Stimulated activated memory B cell treated with anti-CD40 and anti-IgM and Interleukin-4, amounts not matched to agents 10 μg/mL and 1 μg/mL and 100 μg/mL, for 72 hours (primary cell): ENCODE results near the gene IMMT.
"Not testable (repeated sequence)": the region's sequence is repeated elsewhere in the genome, so short reads cannot be mapped to it uniquely, and the experiment has no call there.

Experiments used
- ATAC-seq: fragments of 150-1000 bp; cut with Tn5 transposase; 2 replicates; pipeline ENCODE4 v1.10.0; 2021
- H3K27ac Mint-ChIP-seq: one replicate; pipeline ENCODE4 v1.8.0; 2022; ENCODE audit warnings: mild to moderate bottlenecking, mixed read lengths
- H3K27me3 Mint-ChIP-seq: one replicate; pipeline ENCODE4 v1.8.0; 2022; ENCODE audit warnings: mixed read lengths
- H3K36me3 Mint-ChIP-seq: one replicate; pipeline ENCODE4 v1.8.0; 2022; ENCODE audit warnings: mixed read lengths
- H3K4me1 Mint-ChIP-seq: one replicate; pipeline ENCODE4 v1.8.0; 2022; ENCODE audit warnings: mixed read lengths
- H3K4me3 Mint-ChIP-seq: one replicate; pipeline ENCODE4 v1.8.0; 2022; ENCODE audit warnings: mild to moderate bottlenecking, moderate library complexity, mixed read lengths
- H3K9me3 Mint-ChIP-seq: one replicate; pipeline ENCODE4 v1.8.0; 2022; ENCODE audit warnings: mixed read lengths

Gene IMMT

DNA sequence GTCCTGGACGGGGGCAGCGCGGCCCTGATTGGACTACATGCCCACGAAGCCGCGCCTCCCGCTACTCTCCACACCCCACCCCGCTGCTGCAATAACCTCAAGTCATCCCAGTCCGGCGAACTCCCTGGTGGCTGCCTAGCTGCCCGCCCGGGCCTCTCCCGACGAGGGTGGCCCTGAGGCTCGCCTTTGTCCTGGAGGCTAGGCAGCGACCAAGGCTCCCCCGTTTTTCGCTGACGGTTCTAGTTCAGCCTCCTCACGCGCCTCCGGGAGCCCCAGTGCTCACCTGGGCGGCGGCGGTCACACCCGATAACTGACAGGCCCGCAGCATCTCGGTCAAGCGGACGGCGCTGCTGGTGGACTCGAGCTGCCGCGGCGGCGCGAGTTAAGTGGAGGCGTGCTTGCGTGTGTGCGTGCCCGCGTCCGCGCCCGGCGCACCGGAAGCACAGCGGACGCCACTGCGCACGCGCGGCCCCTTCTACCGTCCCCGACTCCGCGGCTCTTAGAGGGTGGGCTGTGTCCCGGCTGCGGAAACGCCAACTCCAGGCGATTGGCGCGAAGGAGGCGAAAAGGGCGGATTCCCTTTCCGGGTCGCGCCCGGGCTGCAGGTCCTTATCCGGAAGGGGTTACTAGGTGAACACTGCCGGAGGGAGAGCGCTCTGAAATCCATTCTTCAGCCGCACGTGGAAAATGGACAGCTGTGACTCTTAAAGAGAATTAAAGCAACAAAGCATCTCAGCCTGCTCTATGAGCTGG is at the start of gene IMMT:
IMMT (minus strand) TSS at position 408 of the 753 bp plus-strand sequence; CDS start at position 328, 80 bp downstream.
- Mint-ChIP-seq H3K27ac (peak within 1 kb of the TSS; percentile 96), H3K4me1 (peaks cover 40% of the 10 kb centered on the region), H3K4me3 (peak within 1 kb of the TSS; percentile 90), H3K27me3 (no peaks in the 10 kb centered on the region), H3K9me3 (no peaks in the 10 kb centered on the region), H3K36me3 (peaks cover 15% of the 10 kb centered on the region)
- peak; percentile 97 for ATAC-seq

- H3K27ac Mint-ChIP-seq: not testable (repeated sequence)
Measured at GRCh38 chr2:86244781-86245180, 49.5 kb upstream of the IMMT start.

GRCh38 chr2:86243950-86244733 is 48.9 kb upstream of the IMMT start:
- no peak overlapping the region for H3K4me3 Mint-ChIP-seq
- H3K4me1 Mint-ChIP-seq: peaks cover 48% of the 10 kb centered on the region
- no peaks in the 10 kb centered on the region for H3K27me3 Mint-ChIP-seq
- H3K36me3 Mint-ChIP-seq: no peaks in the 10 kb centered on the region
- peak; percentile 66 for ATAC-seq
- H3K9me3 Mint-ChIP-seq: no peaks in the 10 kb centered on the region
- H3K27ac Mint-ChIP-seq: no peak overlapping the region

More at GRCh38 chr2:86244781-86245180, 49.5 kb upstream of the IMMT start:
- H3K36me3 Mint-ChIP-seq, ATAC-seq, H3K9me3 Mint-ChIP-seq, H3K27me3 Mint-ChIP-seq, H3K4me3 Mint-ChIP-seq: not testable (repeated sequence)
- H3K4me1 Mint-ChIP-seq: peaks cover 54% of the 10 kb centered on the region

- Mint-ChIP-seq H3K36me3 (no peaks in the 10 kb centered on the region), H3K27me3 (no peaks in the 10 kb centered on the region), H3K4me3 (no peak overlapping the region), H3K9me3 (no peaks in the 10 kb centered on the region), H3K27ac (no peak overlapping the region), H3K4me1 (peaks cover 52% of the 10 kb centered on the region)
- ATAC-seq: no peak
Measured at GRCh38 chr2:86243272-86243671, 48.0 kb upstream of the IMMT start.

GRCh38 chr2:86241611-86242010 is 46.3 kb upstream of the IMMT start:
- peaks cover 63% of the 10 kb centered on the region for H3K4me1 Mint-ChIP-seq
- no peaks in the 10 kb centered on the region for H3K27me3 Mint-ChIP-seq
- no peak overlapping the region for H3K27ac Mint-ChIP-seq
- ATAC-seq: peak; percentile 58
- H3K4me3 Mint-ChIP-seq: no peak overlapping the region
- no peaks in the 10 kb centered on the region for H3K36me3 Mint-ChIP-seq
- H3K9me3 Mint-ChIP-seq: no peaks in the 10 kb centered on the region

- H3K36me3 Mint-ChIP-seq: no peaks in the 10 kb centered on the region
- no peaks in the 10 kb centered on the region for H3K9me3 Mint-ChIP-seq
- ATAC-seq: no peak
- H3K4me1 Mint-ChIP-seq: peaks cover 63% of the 10 kb centered on the region
- peak overlapping the region; percentile 17 for H3K27ac Mint-ChIP-seq
- no peak overlapping the region for H3K4me3 Mint-ChIP-seq
- H3K27me3 Mint-ChIP-seq: no peaks in the 10 kb centered on the region
Measured at GRCh38 chr2:86240251-86240650, 45.0 kb upstream of the IMMT start.

- ATAC-seq: no peak
- Mint-ChIP-seq H3K27me3 (no peaks in the 10 kb centered on the region), H3K36me3 (no peaks in the 10 kb centered on the region), H3K4me3 (no peak overlapping the region), H3K9me3 (no peaks in the 10 kb centered on the region), H3K27ac (peak overlapping the region; percentile 17), H3K4me1 (peaks cover 63% of the 10 kb centered on the region)
Measured at GRCh38 chr2:86239745-86240144, 44.5 kb upstream of the IMMT start.

- Mint-ChIP-seq H3K27me3 (no peaks in the 10 kb centered on the region), H3K27ac (no peak overlapping the region), H3K9me3 (no peaks in the 10 kb centered on the region), H3K4me1 (peaks cover 58% of the 10 kb centered on the region), H3K4me3 (no peak overlapping the region), H3K36me3 (no peaks in the 10 kb centered on the region)
- ATAC-seq: no peak
Measured at GRCh38 chr2:86239326-86239725, 44.1 kb upstream of the IMMT start.

DNA sequence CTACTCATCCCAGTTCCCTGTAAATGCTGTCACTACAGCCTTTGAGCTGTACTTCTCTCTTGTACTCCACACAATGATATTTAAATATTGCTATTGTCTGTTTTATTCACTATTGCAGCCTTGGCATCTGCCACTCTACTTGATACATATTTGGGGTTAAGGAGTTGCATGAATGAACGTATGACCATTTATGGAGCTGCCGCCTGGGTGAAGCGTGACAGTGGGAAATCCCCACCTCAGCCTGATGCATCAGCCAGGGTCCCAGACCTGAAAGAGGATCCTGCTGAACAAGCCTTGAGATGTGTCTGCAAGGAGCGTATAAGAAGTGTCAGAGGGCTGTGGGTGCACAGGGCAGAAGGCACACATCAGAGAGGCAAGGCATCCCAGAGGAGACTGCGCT is 43.1 kb upstream of the IMMT start:
- Mint-ChIP-seq H3K36me3 (no peaks in the 10 kb centered on the region), H3K4me1 (peaks cover 49% of the 10 kb centered on the region), H3K27ac (no peak overlapping the region), H3K27me3 (no peaks in the 10 kb centered on the region), H3K9me3 (no peaks in the 10 kb centered on the region), H3K4me3 (peak overlapping the region; percentile 1)
- ATAC-seq: peak; percentile 96

DNA sequence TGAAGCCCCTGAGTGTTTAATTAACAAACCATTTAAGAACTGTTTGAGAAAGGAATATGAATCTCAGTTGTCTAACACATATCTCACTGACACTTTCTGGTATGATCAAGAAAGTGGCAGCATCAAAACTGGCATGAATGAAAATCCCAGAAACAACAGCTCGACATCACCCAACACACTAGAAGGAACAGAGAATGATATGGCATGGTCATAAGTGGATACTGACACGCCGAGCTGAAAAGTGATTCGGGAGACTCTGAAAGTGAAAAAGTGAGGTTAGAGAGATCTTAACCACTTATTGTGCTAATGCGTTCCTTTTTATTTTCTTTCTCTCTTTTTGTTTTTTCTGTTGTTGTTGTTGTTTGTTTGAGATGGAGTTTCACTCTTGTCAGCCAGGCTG is 41.9 kb upstream of the IMMT start:
- Mint-ChIP-seq H3K27ac (no peak overlapping the region), H3K4me3 (no peak overlapping the region), H3K4me1 (peaks cover 37% of the 10 kb centered on the region), H3K27me3 (no peaks in the 10 kb centered on the region), H3K9me3 (no peaks in the 10 kb centered on the region), H3K36me3 (no peaks in the 10 kb centered on the region)
- ATAC-seq: no peak

DNA sequence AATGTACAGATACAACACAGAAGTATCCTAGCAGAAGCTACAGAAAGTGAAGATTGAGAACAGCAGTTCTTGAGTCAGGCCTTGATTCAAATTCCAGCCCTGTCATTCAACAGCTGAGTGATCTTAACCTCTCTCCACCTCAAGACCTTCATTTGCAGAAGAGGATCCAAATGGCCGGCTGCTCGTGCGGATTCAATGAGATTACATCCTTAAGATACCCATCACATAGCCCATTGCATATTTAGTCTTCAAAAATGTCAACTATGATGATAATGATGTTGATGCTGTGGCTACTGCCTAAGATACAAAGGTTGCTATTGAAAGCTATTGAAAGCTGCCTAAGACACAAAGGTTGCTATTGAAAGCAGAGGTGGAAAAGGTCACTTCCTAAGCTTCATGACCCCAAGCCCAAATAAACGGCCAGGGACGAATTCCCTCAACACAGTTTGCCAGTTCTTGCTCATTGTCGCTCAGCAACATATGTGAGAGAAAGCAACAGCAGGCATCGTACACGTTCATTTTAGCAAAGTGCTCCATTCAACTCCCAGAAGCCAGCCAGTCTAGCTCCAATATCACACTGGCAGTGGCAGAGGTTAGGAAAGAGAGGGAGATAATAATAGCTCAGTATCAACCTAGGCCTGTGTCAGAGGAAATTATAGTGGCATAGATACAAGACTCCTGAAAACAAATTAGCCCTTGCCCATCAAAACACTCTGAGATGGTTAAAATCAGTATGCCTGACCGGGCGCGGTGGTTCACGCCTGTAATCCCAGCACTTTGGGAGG is 40.1 kb upstream of the IMMT start:
- no peaks in the 10 kb centered on the region for H3K36me3 Mint-ChIP-seq
- no peak for ATAC-seq
- H3K27me3 Mint-ChIP-seq: no peaks in the 10 kb centered on the region
- peaks cover 21% of the 10 kb centered on the region for H3K4me1 Mint-ChIP-seq
- no peak overlapping the region for H3K27ac Mint-ChIP-seq
- H3K4me3 Mint-ChIP-seq: no peak overlapping the region
- H3K9me3 Mint-ChIP-seq: no peaks in the 10 kb centered on the region

- Mint-ChIP-seq H3K27ac (no peak overlapping the region), H3K27me3 (no peaks in the 10 kb centered on the region), H3K4me1 (peaks cover 19% of the 10 kb centered on the region), H3K9me3 (no peaks in the 10 kb centered on the region), H3K4me3 (no peak overlapping the region), H3K36me3 (no peaks in the 10 kb centered on the region)
- no peak for ATAC-seq
Measured at GRCh38 chr2:86234563-86235131, 39.4 kb upstream of the IMMT start.

GRCh38 chr2:86233436-86233835 is 38.2 kb upstream of the IMMT start:
- H3K36me3 Mint-ChIP-seq: no peaks in the 10 kb centered on the region
- no peak overlapping the region for H3K27ac Mint-ChIP-seq
- peaks cover 27% of the 10 kb centered on the region for H3K4me1 Mint-ChIP-seq
- no peaks in the 10 kb centered on the region for H3K27me3 Mint-ChIP-seq
- H3K9me3 Mint-ChIP-seq: no peaks in the 10 kb centered on the region
- no peak for ATAC-seq
- no peak overlapping the region for H3K4me3 Mint-ChIP-seq

GRCh38 chr2:86232910-86233309 is 37.6 kb upstream of the IMMT start:
- no peak for ATAC-seq
- Mint-ChIP-seq H3K27ac (no peak overlapping the region), H3K9me3 (no peaks in the 10 kb centered on the region), H3K36me3 (no peaks in the 10 kb centered on the region), H3K4me3 (no peak overlapping the region), H3K4me1 (peaks cover 23% of the 10 kb centered on the region), H3K27me3 (no peaks in the 10 kb centered on the region)

DNA sequence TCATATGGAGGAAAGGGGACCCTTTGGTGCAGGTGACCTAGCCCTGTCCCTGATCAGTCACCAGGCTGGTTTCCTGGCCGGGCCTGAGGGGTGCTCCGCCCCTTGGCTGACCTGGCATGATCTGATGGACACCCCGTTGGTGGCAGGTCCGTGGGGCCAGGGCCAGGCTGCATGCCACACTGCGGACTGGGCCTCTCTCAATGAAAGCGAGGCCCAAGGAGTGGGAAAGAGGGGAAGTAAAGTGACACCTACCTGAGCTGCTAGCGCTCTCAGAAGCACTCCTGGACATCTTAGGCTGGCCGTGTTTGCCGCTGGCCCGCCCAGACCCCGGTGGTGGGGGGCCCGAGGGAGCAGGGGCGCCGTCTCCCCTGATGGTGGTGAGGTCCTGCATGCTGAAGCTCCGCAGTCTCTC is 37.1 kb upstream of the IMMT start:
- Mint-ChIP-seq H3K36me3 (no peaks in the 10 kb centered on the region), H3K4me1 (peaks cover 20% of the 10 kb centered on the region), H3K4me3 (no peak overlapping the region), H3K27me3 (no peaks in the 10 kb centered on the region), H3K9me3 (no peaks in the 10 kb centered on the region), H3K27ac (no peak overlapping the region)
- no peak for ATAC-seq
